ENCODE data around the gene MACROD2.

MACROD2 gene

DNA sequence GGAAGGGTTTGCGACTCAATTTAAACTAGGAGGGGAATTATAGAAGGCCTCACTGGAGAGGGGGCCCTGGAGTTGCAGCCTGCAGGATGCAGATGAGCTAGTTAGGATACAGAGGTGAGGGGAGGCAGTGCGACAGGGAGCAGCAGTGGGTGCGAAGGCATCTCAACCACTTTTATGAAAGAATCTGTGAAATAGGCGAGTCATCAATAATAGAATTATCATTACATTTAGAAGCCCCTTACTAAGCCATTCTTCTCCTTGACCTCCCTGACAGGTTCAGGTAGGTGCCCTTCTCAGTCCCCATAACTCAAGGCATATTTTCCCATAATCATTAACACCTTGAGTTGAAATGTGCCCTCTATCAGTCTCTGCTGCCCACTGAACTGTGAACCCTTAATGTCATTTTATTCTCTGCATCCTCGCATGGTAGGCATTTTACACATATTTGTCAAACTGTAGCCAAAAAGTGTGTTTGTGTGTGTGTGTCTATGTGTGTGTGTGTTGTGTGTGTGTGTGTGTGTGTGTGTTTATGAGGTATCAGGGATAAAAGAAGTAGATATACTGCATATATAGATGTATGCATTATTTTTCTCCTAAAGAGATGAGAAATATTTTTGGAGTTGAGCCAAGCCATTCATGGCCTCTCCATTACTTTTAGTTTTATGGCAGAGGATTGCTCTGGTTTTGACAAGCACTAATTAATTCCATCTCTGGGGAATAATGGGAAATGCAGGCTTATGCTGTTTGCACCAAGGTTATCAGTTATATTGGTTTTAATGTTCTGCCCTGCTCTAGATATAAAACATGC lies 1679.1 kb downstream of the MACROD2 start:
- TF ChIP-seq, protein P1, sequence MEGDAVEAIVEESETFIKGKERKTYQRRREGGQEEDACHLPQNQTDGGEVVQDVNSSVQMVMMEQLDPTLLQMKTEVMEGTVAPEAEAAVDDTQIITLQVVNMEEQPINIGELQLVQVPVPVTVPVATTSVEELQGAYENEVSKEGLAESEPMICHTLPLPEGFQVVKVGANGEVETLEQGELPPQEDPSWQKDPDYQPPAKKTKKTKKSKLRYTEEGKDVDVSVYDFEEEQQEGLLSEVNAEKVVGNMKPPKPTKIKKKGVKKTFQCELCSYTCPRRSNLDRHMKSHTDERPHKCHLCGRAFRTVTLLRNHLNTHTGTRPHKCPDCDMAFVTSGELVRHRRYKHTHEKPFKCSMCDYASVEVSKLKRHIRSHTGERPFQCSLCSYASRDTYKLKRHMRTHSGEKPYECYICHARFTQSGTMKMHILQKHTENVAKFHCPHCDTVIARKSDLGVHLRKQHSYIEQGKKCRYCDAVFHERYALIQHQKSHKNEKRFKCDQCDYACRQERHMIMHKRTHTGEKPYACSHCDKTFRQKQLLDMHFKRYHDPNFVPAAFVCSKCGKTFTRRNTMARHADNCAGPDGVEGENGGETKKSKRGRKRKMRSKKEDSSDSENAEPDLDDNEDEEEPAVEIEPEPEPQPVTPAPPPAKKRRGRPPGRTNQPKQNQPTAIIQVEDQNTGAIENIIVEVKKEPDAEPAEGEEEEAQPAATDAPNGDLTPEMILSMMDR (IDR thresholded peaks at IDR 0.05; ENCODE audit: borderline replicate concordance, insufficient read depth, low read depth, low read length) = no peak

GRCh38 chr20:15675061-15675514 lies 1679.8 kb downstream of the MACROD2 start:
- no peak overlapping the region for H3K4me3 ChIP-seq (ENCODE audit: low read depth, low read length)
- TF ChIP-seq, protein P1 (IDR thresholded peaks at IDR 0.05; ENCODE audit: borderline replicate concordance, insufficient read depth, low read depth, low read length) = no peak

More for the DNA sequence above, 1679.1 kb downstream of the MACROD2 start:
- H3K4me3 ChIP-seq (ENCODE audit: low read depth, low read length) = no peak overlapping the region

DNA sequence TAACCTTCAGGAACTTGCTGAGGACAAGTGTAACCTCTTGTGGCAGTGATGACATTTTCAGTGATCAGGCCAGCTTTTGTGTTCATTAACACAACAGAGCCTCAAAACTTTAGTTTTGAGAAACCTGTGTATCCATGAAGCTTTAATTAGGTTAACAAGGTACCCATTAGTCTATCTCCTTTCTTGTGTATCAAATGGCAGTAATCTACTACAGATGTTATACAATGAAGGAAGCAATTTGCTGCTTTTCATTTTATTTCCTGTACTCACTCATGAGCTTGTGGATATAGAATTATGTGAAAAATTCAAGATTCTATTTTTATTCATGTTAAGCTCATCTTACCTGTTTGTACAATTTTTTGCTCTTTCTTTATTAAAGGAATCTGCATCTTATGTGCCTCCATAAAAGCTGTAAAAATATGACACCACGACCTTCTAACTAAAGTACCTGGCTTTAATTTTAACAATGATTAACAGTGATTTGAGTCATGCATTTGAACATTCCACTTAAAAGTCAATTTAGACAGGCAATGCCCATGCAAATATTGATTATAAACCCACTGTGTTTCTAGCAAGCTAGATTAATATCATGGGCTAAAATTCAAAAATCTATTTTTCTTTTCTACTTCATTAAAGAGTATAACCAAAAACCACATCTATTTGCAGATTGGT lies 1680.6 kb downstream of the MACROD2 start:
- H3K4me3 ChIP-seq (ENCODE audit: low read depth, low read length) = no peak overlapping the region
- TF ChIP-seq, protein P1 (IDR thresholded peaks at IDR 0.05; ENCODE audit: borderline replicate concordance, insufficient read depth, low read depth, low read length) = no peak

GRCh38 chr20:15676815-15677214 lies 1681.5 kb downstream of the MACROD2 start:
- TF ChIP-seq, protein P1 (IDR thresholded peaks at IDR 0.05; ENCODE audit: borderline replicate concordance, insufficient read depth, low read depth, low read length) = no peak
- no peak overlapping the region for H3K4me3 ChIP-seq (ENCODE audit: low read depth, low read length)

DNA sequence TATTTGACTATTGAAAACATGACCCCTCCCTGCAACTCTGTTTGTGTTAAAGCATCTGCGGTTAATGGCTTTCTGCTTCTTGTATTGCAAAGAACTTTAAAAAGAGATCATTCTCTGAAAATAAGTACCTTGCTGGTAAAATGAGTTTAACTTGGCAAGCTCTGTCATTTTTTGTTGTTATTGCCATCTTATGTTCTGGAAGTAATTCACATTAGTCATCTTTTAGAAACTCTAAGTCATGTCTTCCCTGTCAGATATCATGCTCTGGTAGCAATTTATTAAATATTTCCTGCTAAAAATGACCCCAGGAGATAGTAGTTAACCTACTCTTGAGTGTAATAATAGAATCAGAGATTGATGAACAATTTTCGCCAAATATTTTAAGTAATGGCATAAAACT lies 1687.4 kb downstream of the MACROD2 start:
- H3K4me3 ChIP-seq (ENCODE audit: low read depth, low read length) = no peak overlapping the region
- TF ChIP-seq, protein P1 (IDR thresholded peaks at IDR 0.05; ENCODE audit: borderline replicate concordance, insufficient read depth, low read depth, low read length) = no peak

- no peak overlapping the region for H3K4me3 ChIP-seq (ENCODE audit: low read depth, low read length)
Observed at GRCh38 chr20:15692570-15692969, 1697.3 kb downstream of the MACROD2 start.

More at GRCh38 chr20:15692570-15692969, 1697.3 kb downstream of the MACROD2 start:
- TF ChIP-seq, protein P1 (IDR thresholded peaks at IDR 0.05; ENCODE audit: borderline replicate concordance, insufficient read depth, low read depth, low read length) = no peak

Data from GM12875 (cell line).